IMR-90 (cell line): Measurements from ENCODE around the gene MTLN.
"Not testable (repeated sequence)": the region's sequence is repeated elsewhere in the genome, so short reads cannot be mapped to it uniquely, and the experiment has no call there.

ENCODE experiments used
- CTCF ChIP-seq: conservative IDR thresholded peaks from 2 replicates; pipeline ENCODE4 v1.5.1; 2012; ENCODE audit warnings: mild to moderate bottlenecking, low read depth, low read length, improper control_type of control experiment
- RAD21 ChIP-seq: IDR thresholded peaks from 2 replicates; pipeline ENCODE4 v1.6.1; 2012; ENCODE audit warnings: low read length, improper control_type of control experiment
- USF2 ChIP-seq: fragments of 150-350 bp; IDR thresholded peaks from 2 replicates; pipeline ENCODE4 v1.6.1; 2017; ENCODE audit warnings: mild to moderate bottlenecking, antibody characterized with exemption, low read length, low read depth

- TF ChIP-seq CTCF, RAD21, USF2: not testable (repeated sequence)
Observed at GRCh38 chr2:110245488-110246435, 33.4 kb upstream of the MTLN start.
